Endothelial cell of umbilical vein (primary cell): ENCODE measurements around the gene TBC1D21.

Source experiments
- CTCF ChIP-seq, 2 donors: IDR thresholded peaks; 1 replicate in 1 of 2; 2 replicates in 1 of 2; pipeline ENCODE4 v1.5.1; 2011; ENCODE audit warnings: low read length in 2 of 2, mild to moderate bottlenecking in 2 of 2, moderate library complexity in 2 of 2, control low read depth in 1 of 2, inconsistent platforms in 1 of 2, low read depth in 1 of 2; ENCODE audit not compliant: insufficient read depth in 1 of 2; ENCODE audit errors: extremely low read depth in 1 of 2
- EZH2 ChIP-seq: IDR thresholded peaks from 2 replicates; pipeline ENCODE4 v1.6.1; 2012; ENCODE audit warnings: borderline replicate concordance, low read depth, mild to moderate bottlenecking, moderate library complexity, low read length, inconsistent platforms; ENCODE audit not compliant: severe bottlenecking
- JUN ChIP-seq: IDR thresholded peaks from 2 replicates; pipeline ENCODE4 v1.6.1; 2011; ENCODE audit warnings: borderline replicate concordance, low read depth; ENCODE audit not compliant: insufficient read length, insufficient read depth
- MAX ChIP-seq: IDR thresholded peaks from 2 replicates; pipeline ENCODE4 v1.6.1; 2011; ENCODE audit not compliant: insufficient read depth, insufficient read length
- POLR2A ChIP-seq: IDR thresholded peaks from 2 replicates; pipeline ENCODE4 v1.6.1; 2012; ENCODE audit warnings: low read depth, mild to moderate bottlenecking, control low read depth, low read length
- POLR2AphosphoS5 ChIP-seq: IDR thresholded peaks from 2 replicates; pipeline ENCODE4 v1.6.1; 2012; ENCODE audit warnings: low read depth, mild to moderate bottlenecking, control low read depth, low read length, moderate library complexity; ENCODE audit not compliant: insufficient read depth

- TF ChIP-seq CTCF (IDR thresholded peaks at IDR 0.05; ENCODE audit: extremely low read depth in 1 of 2, insufficient read depth in 1 of 2, low read depth in 1 of 2, low read length in 2 of 2): no peak
- no peak for TF ChIP-seq MAX
- TF ChIP-seq POLR2AphosphoS5: no peak
- no peak for TF ChIP-seq POLR2A
- TF ChIP-seq EZH2: no peak
- TF ChIP-seq JUN: no peak
These were observed 29.6 kb upstream of the TBC1D21 start for GRCh38 chr15:73843787-73844186.
